HEK293 (cell line): ENCODE data around the gene HOXA10.

Source experiments
- KLF10 ChIP-seq: fragments of 450-650 bp; IDR thresholded peaks from 2 replicates; pipeline ENCODE4 v1.5.1; 2018; ENCODE audit warnings: missing biosample characterization, mild to moderate bottlenecking, missing genetic modification characterization
- SALL2 ChIP-seq: fragments of 450-650 bp; formaldehyde crosslinking; IDR thresholded peaks from 2 replicates; pipeline ENCODE4 v1.5.0; 2017; ENCODE audit warnings: missing biosample characterization, mild to moderate bottlenecking, missing genetic modification characterization, borderline replicate concordance
- ZBTB17 ChIP-seq: fragments of 450-650 bp; formaldehyde crosslinking; IDR thresholded peaks from 2 replicates; pipeline ENCODE4 v1.5.1; 2016; ENCODE audit warnings: missing biosample characterization, missing genetic modification characterization
- ZBTB20 ChIP-seq: fragments of 450-650 bp; formaldehyde crosslinking; IDR thresholded peaks from 2 replicates; pipeline ENCODE4 v1.5.1; 2016; ENCODE audit warnings: missing biosample characterization, missing genetic modification characterization
- ZBTB7A ChIP-seq: fragments of 450-650 bp; formaldehyde crosslinking; IDR thresholded peaks from 2 replicates; pipeline ENCODE4 v1.5.1; 2016; ENCODE audit warnings: low read depth, missing biosample characterization, missing genetic modification characterization
- ZNF155 ChIP-seq: fragments of 450-650 bp; formaldehyde crosslinking; IDR thresholded peaks from 2 replicates; pipeline ENCODE4 v1.5.1; 2016; ENCODE audit warnings: missing biosample characterization, missing genetic modification characterization
- ZNF2 ChIP-seq: fragments of 450-650 bp; formaldehyde crosslinking; IDR thresholded peaks from 2 replicates; pipeline ENCODE4 v1.5.1; 2016; ENCODE audit warnings: missing biosample characterization, missing genetic modification characterization
- ZNF24 ChIP-seq: fragments of 450-650 bp; formaldehyde crosslinking; IDR thresholded peaks from 2 replicates; pipeline ENCODE4 v1.5.1; 2016; ENCODE audit warnings: missing biosample characterization, missing genetic modification characterization
- ZNF248 ChIP-seq: fragments of 450-650 bp; formaldehyde crosslinking; IDR thresholded peaks from 2 replicates; pipeline ENCODE4 v1.5.1; 2017; ENCODE audit warnings: missing biosample characterization, missing genetic modification characterization
- ZNF404 ChIP-seq: fragments of 450-650 bp; formaldehyde crosslinking; IDR thresholded peaks from 2 replicates; pipeline ENCODE4 v1.5.1; 2017; ENCODE audit warnings: missing biosample characterization, missing genetic modification characterization
- ZNF501 ChIP-seq: fragments of 450-650 bp; formaldehyde crosslinking; IDR thresholded peaks from 2 replicates; pipeline ENCODE4 v1.5.1; 2016; ENCODE audit warnings: missing biosample characterization, missing genetic modification characterization
- ZNF510 ChIP-seq: fragments of 450-650 bp; formaldehyde crosslinking; IDR thresholded peaks from 2 replicates; pipeline ENCODE4 v1.5.1; 2018; ENCODE audit warnings: mild to moderate bottlenecking, missing genetic modification characterization, missing biosample characterization; ENCODE audit not compliant: insufficient replicate concordance
- ZNF571 ChIP-seq: fragments of 450-650 bp; formaldehyde crosslinking; IDR thresholded peaks from 2 replicates; pipeline ENCODE4 v1.5.0; 2017; ENCODE audit warnings: missing biosample characterization, missing genetic modification characterization
- ZNF585B ChIP-seq: fragments of 450-650 bp; formaldehyde crosslinking; IDR thresholded peaks from 2 replicates; pipeline ENCODE4 v1.5.1; 2016; ENCODE audit warnings: missing biosample characterization, missing genetic modification characterization
- ZNF792 ChIP-seq: fragments of 450-650 bp; formaldehyde crosslinking; IDR thresholded peaks from 2 replicates; pipeline ENCODE4 v1.5.1; 2016; ENCODE audit warnings: missing biosample characterization, missing genetic modification characterization
- ZSCAN16 ChIP-seq: fragments of 450-650 bp; formaldehyde crosslinking; IDR thresholded peaks from 2 replicates; pipeline ENCODE4 v1.5.1; 2016; ENCODE audit warnings: missing biosample characterization, missing genetic modification characterization
- TF ChIP-seq, protein P1 (sequence below): fragments of 450-650 bp; formaldehyde crosslinking; IDR thresholded peaks from 2 replicates; pipeline ENCODE4 v1.5.1; 2017; ENCODE audit warnings: missing biosample characterization, missing genetic modification characterization
- TF ChIP-seq, protein P2 (sequence below): fragments of 450-650 bp; formaldehyde crosslinking; conservative IDR thresholded peaks from 2 replicates; pipeline ENCODE4 v1.5.1; 2016; ENCODE audit warnings: low read depth, missing biosample characterization, missing genetic modification characterization
- TF ChIP-seq, protein P3 (sequence below): fragments of 450-650 bp; formaldehyde crosslinking; IDR thresholded peaks from 2 replicates; pipeline ENCODE4 v1.5.1; 2016; ENCODE audit warnings: missing biosample characterization, missing genetic modification characterization
- TF ChIP-seq, protein P4 (sequence below): fragments of 450-650 bp; formaldehyde crosslinking; IDR thresholded peaks from 2 replicates; pipeline ENCODE4 v1.5.0; 2017; ENCODE audit warnings: missing biosample characterization, missing genetic modification characterization, borderline replicate concordance
- TF ChIP-seq, protein P5 (sequence below): fragments of 450-650 bp; formaldehyde crosslinking; IDR thresholded peaks from 2 replicates; pipeline ENCODE4 v1.5.1; 2016; ENCODE audit warnings: missing biosample characterization, missing genetic modification characterization
- TF ChIP-seq, protein P6 (sequence below): fragments of 450-650 bp; formaldehyde crosslinking; IDR thresholded peaks from 2 replicates; pipeline ENCODE4 v1.5.1; 2016; ENCODE audit warnings: missing biosample characterization, missing genetic modification characterization
- TF ChIP-seq, protein P7 (sequence below): fragments of 450-650 bp; IDR thresholded peaks from 2 replicates; pipeline ENCODE4 v1.5.1; 2018; ENCODE audit warnings: missing biosample characterization, missing genetic modification characterization

The HOXA10 gene

DNA sequence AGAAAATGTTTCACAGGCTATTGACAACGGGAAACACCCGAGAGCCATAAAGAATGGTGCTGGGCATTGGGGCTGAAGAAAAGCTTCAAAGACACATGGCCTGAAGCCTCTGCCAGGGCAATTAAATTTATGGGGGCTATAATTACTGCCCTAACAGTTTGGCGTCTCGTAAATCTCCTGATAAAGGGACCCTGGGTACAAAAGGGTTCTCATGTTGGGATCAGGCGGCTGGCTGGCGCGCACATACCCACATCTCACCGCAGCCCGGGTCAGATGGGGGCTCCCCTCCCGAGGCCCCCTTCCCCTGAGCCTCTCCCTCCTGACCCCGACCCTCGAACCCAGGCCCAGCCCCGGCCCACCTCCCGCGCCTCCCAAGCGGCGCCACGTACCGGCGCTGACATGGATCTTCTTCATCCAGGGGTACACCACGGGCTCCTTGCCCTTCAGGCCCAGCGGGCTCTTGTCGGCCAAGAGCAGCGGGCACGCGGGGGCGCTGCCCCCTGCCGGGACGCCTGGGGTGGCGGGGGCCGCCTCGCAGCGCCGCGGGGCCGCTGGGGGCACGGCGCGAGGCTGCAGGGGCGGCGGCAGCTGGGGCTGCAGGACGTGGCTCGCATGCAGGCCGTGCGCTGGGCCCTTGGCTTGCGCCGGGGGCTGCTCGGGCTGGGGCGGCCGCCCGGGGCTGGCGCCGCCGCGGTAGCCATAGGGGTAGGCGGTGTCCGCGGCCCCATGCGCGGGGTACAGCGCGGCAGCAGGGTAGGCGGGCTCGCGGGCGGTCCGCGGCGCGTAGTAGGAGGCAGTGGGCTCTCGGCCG, 44.2 kb downstream of the HOXA10 start (continued):
- TF ChIP-seq, protein P1, sequence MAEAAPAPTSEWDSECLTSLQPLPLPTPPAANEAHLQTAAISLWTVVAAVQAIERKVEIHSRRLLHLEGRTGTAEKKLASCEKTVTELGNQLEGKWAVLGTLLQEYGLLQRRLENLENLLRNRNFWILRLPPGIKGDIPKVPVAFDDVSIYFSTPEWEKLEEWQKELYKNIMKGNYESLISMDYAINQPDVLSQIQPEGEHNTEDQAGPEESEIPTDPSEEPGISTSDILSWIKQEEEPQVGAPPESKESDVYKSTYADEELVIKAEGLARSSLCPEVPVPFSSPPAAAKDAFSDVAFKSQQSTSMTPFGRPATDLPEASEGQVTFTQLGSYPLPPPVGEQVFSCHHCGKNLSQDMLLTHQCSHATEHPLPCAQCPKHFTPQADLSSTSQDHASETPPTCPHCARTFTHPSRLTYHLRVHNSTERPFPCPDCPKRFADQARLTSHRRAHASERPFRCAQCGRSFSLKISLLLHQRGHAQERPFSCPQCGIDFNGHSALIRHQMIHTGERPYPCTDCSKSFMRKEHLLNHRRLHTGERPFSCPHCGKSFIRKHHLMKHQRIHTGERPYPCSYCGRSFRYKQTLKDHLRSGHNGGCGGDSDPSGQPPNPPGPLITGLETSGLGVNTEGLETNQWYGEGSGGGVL (tag by site-specific recombination) = no peak
- 0 out of 2 replicates have a peak, but pooled peaks have one; percentile 35 for TF ChIP-seq ZNF501 (tag by site-specific recombination)
- TF ChIP-seq, protein P2, sequence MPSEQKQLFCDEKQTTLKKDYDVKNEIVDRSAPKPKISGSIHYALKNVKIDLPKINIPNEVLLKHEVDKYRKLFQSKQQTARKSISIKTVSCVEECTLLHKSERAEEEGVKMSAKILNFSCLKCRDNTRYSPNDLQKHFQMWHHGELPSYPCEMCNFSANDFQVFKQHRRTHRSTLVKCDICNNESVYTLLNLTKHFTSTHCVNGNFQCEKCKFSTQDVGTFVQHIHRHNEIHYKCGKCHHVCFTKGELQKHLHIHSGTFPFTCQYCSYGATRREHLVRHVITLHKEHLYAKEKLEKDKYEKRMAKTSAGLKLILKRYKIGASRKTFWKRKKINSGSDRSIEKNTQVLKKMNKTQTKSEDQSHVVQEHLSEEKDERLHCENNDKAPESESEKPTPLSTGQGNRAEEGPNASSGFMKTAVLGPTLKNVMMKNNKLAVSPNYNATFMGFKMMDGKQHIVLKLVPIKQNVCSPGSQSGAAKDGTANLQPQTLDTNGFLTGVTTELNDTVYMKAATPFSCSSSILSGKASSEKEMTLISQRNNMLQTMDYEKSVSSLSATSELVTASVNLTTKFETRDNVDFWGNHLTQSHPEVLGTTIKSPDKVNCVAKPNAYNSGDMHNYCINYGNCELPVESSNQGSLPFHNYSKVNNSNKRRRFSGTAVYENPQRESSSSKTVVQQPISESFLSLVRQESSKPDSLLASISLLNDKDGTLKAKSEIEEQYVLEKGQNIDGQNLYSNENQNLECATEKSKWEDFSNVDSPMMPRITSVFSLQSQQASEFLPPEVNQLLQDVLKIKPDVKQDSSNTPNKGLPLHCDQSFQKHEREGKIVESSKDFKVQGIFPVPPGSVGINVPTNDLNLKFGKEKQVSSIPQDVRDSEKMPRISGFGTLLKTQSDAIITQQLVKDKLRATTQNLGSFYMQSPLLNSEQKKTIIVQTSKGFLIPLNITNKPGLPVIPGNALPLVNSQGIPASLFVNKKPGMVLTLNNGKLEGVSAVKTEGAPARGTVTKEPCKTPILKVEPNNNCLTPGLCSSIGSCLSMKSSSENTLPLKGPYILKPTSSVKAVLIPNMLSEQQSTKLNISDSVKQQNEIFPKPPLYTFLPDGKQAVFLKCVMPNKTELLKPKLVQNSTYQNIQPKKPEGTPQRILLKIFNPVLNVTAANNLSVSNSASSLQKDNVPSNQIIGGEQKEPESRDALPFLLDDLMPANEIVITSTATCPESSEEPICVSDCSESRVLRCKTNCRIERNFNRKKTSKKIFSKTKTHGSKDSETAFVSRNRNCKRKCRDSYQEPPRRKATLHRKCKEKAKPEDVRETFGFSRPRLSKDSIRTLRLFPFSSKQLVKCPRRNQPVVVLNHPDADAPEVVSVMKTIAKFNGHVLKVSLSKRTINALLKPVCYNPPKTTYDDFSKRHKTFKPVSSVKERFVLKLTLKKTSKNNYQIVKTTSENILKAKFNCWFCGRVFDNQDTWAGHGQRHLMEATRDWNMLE (tag by site-specific recombination) = no peak
- no peak for TF ChIP-seq ZSCAN16 (tag by site-specific recombination)
- no peak for TF ChIP-seq ZNF248 (tag by site-specific recombination)
- TF ChIP-seq, protein P3, sequence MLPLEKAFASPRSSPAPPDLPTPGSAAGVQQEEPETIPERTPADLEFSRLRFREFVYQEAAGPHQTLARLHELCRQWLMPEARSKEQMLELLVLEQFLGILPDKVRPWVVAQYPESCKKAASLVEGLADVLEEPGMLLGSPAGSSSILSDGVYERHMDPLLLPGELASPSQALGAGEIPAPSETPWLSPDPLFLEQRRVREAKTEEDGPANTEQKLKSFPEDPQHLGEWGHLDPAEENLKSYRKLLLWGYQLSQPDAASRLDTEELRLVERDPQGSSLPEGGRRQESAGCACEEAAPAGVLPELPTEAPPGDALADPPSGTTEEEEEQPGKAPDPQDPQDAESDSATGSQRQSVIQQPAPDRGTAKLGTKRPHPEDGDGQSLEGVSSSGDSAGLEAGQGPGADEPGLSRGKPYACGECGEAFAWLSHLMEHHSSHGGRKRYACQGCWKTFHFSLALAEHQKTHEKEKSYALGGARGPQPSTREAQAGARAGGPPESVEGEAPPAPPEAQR (tag by site-specific recombination) = no peak
- TF ChIP-seq ZBTB17 = no peak
- no peak for TF ChIP-seq ZNF2 (tag by site-specific recombination)
- no peak for TF ChIP-seq ZNF510 (tag by site-specific recombination)
- TF ChIP-seq ZBTB20 = no peak
- TF ChIP-seq, protein P4, sequence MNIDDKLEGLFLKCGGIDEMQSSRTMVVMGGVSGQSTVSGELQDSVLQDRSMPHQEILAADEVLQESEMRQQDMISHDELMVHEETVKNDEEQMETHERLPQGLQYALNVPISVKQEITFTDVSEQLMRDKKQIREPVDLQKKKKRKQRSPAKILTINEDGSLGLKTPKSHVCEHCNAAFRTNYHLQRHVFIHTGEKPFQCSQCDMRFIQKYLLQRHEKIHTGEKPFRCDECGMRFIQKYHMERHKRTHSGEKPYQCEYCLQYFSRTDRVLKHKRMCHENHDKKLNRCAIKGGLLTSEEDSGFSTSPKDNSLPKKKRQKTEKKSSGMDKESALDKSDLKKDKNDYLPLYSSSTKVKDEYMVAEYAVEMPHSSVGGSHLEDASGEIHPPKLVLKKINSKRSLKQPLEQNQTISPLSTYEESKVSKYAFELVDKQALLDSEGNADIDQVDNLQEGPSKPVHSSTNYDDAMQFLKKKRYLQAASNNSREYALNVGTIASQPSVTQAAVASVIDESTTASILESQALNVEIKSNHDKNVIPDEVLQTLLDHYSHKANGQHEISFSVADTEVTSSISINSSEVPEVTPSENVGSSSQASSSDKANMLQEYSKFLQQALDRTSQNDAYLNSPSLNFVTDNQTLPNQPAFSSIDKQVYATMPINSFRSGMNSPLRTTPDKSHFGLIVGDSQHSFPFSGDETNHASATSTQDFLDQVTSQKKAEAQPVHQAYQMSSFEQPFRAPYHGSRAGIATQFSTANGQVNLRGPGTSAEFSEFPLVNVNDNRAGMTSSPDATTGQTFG (tag by site-specific recombination) = no peak
- TF ChIP-seq, protein P5, sequence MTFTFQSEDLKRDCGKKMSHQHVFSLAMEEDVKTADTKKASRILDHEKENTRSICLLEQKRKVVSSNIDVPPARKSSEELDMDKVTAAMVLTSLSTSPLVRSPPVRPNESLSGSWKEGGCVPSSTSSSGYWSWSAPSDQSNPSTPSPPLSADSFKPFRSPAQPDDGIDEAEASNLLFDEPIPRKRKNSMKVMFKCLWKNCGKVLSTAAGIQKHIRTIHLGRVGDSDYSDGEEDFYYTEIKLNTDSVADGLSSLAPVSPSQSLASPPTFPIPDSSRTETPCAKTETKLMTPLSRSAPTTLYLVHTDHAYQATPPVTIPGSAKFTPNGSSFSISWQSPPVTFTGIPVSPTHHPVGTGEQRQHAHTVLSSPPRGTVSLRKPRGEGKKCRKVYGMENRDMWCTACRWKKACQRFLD = no peak
- TF ChIP-seq ZBTB7A = no peak
- no peak for TF ChIP-seq SALL2 (tag by site-specific recombination)
- no peak for TF ChIP-seq ZNF404
- TF ChIP-seq ZNF585B (tag by site-specific recombination) = no peak
- no peak for TF ChIP-seq ZNF571 (tag by site-specific recombination)
- TF ChIP-seq ZNF155 (tag by site-specific recombination) = no peak
- no peak for TF ChIP-seq ZNF24 (tag by site-specific recombination)
- TF ChIP-seq, protein P6, sequence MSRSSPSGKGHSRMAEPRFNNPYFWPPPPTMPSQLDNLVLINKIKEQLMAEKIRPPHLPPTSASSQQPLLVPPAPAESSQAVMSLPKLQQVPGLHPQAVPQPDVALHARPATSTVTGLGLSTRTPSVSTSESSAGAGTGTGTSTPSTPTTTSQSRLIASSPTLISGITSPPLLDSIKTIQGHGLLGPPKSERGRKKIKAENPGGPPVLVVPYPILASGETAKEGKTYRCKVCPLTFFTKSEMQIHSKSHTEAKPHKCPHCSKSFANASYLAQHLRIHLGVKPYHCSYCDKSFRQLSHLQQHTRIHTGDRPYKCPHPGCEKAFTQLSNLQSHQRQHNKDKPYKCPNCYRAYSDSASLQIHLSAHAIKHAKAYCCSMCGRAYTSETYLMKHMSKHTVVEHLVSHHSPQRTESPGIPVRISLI (tag by site-specific recombination) = no peak
- TF ChIP-seq, protein P7, sequence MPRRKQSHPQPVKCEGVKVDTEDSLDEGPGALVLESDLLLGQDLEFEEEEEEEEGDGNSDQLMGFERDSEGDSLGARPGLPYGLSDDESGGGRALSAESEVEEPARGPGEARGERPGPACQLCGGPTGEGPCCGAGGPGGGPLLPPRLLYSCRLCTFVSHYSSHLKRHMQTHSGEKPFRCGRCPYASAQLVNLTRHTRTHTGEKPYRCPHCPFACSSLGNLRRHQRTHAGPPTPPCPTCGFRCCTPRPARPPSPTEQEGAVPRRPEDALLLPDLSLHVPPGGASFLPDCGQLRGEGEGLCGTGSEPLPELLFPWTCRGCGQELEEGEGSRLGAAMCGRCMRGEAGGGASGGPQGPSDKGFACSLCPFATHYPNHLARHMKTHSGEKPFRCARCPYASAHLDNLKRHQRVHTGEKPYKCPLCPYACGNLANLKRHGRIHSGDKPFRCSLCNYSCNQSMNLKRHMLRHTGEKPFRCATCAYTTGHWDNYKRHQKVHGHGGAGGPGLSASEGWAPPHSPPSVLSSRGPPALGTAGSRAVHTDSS = no peak
- no peak for TF ChIP-seq ZNF792 (tag by site-specific recombination)
- peak; percentile 80; the same call in 1 of the 2 replicates for TF ChIP-seq KLF10 (tag by site-specific recombination)
